ENCODE measurements around the gene SPIRE1.

The SPIRE1 gene

GRCh38 chr18:12452784-12453183 lies 205.1 kb downstream of the SPIRE1 start:
- peaks cover 53% of the 10 kb centered on the region for H3K4me1 ChIP-seq (ENCODE audit: insufficient read depth, low read length)
- no peak overlapping the region for H2AFZ ChIP-seq (ENCODE audit: low read depth, low read length)
- no peak overlapping the region for H3K4me3 ChIP-seq (ENCODE audit: low read length)
- H3K36me3 ChIP-seq (ENCODE audit: insufficient read depth, low read length): peaks cover 48% of the 10 kb centered on the region
- peaks cover 6% of the 10 kb centered on the region for H3K9me3 ChIP-seq (ENCODE audit: low read length)
- no peaks in the 10 kb centered on the region for H3K27me3 ChIP-seq (ENCODE audit: insufficient read depth, low read length)

DNA sequence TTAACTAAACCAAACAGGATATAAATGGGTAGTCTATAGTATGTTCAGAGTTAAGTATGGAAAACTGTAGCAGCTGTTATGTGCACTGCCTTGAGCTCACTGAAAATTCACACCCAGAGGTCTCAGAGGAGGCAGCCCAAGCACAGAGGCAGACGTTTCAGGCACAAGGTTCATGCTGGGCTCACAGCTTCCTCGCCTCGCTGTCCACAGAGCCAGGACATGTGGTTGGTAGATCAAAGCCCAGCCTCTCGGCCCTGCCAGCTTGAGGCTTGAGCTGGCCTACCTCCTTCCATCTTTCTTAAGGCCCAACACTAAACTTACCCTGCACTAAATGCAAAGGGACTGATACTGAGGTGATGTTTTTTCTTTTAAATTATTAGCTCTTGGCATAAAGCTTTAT lies 206.5 kb downstream of the SPIRE1 start:
- no peaks in the 10 kb centered on the region for H3K27me3 ChIP-seq (ENCODE audit: insufficient read depth, low read length)
- no peak overlapping the region for H3K4me3 ChIP-seq (ENCODE audit: low read length)
- peaks cover 41% of the 10 kb centered on the region for H3K4me1 ChIP-seq (ENCODE audit: insufficient read depth, low read length)
- H3K36me3 ChIP-seq (ENCODE audit: insufficient read depth, low read length): peaks cover 54% of the 10 kb centered on the region
- peaks cover 8% of the 10 kb centered on the region for H3K9me3 ChIP-seq (ENCODE audit: low read length)
- no peak overlapping the region for H2AFZ ChIP-seq (ENCODE audit: low read depth, low read length)

GRCh38 chr18:12449051-12449785 lies 208.7 kb downstream of the SPIRE1 start:
- Histone ChIP-seq H3K27me3 (ENCODE audit: insufficient read depth, low read length) (no peaks in the 10 kb centered on the region), H3K4me3 (ENCODE audit: low read length) (no peak overlapping the region), H2AFZ (ENCODE audit: low read depth, low read length) (no peak overlapping the region), H3K4me1 (ENCODE audit: insufficient read depth, low read length) (peaks cover 21% of the 10 kb centered on the region), H3K36me3 (ENCODE audit: insufficient read depth, low read length) (peaks cover 68% of the 10 kb centered on the region), H3K9me3 (ENCODE audit: low read length) (peaks cover 20% of the 10 kb centered on the region)

DNA sequence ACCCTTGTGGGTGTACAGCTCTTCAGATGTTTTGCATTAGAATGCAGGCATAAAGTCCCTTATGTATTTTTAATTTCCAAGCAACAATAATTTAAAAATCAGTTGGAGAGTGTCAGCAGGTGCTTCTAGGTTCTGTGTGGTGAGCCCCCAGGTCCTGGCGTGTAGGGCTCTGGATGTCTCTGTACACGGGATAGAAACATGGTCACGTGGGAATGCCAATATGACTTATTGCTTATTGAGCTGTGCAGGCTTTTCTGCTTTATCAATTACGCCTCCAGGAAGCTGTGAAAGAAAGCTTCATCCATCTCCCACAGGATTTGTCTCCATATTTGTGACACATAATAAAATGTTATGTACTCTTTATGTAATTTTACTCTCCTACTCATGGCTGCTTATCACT lies 212.4 kb downstream of the SPIRE1 start:
- Histone ChIP-seq H3K9me3 (ENCODE audit: low read length) (peaks cover 22% of the 10 kb centered on the region), H3K4me1 (ENCODE audit: insufficient read depth, low read length) (peaks cover 18% of the 10 kb centered on the region), H2AFZ (ENCODE audit: low read depth, low read length) (no peak overlapping the region), H3K36me3 (ENCODE audit: insufficient read depth, low read length) (peaks cover 41% of the 10 kb centered on the region), H3K27me3 (ENCODE audit: insufficient read depth, low read length) (no peaks in the 10 kb centered on the region), H3K4me3 (ENCODE audit: low read length) (no peak overlapping the region)

- Histone ChIP-seq H3K4me3 (ENCODE audit: low read length) (no peak overlapping the region), H3K36me3 (ENCODE audit: insufficient read depth, low read length) (peaks cover 29% of the 10 kb centered on the region), H3K4me1 (ENCODE audit: insufficient read depth, low read length) (peaks cover under 1% of the 10 kb centered on the region), H3K27me3 (ENCODE audit: insufficient read depth, low read length) (no peaks in the 10 kb centered on the region), H2AFZ (ENCODE audit: low read depth, low read length) (no peak overlapping the region), H3K9me3 (ENCODE audit: low read length) (peaks cover 22% of the 10 kb centered on the region)
Observed at GRCh38 chr18:12443551-12443950, 214.4 kb downstream of the SPIRE1 start.

GRCh38 chr18:12442946-12443345 lies 215.0 kb downstream of the SPIRE1 start:
- peaks cover 22% of the 10 kb centered on the region for H3K9me3 ChIP-seq (ENCODE audit: low read length)
- H3K27me3 ChIP-seq (ENCODE audit: insufficient read depth, low read length): no peaks in the 10 kb centered on the region

GRCh38 chr18:12441475-12442034 lies 216.4 kb downstream of the SPIRE1 start:
- no peak overlapping the region for H3K4me3 ChIP-seq (ENCODE audit: low read length)
- no peak overlapping the region for H2AFZ ChIP-seq (ENCODE audit: low read depth, low read length)
- no peaks in the 10 kb centered on the region for H3K27me3 ChIP-seq (ENCODE audit: insufficient read depth, low read length)
- H3K4me1 ChIP-seq (ENCODE audit: insufficient read depth, low read length): no peaks in the 10 kb centered on the region
- H3K9me3 ChIP-seq (ENCODE audit: low read length): peaks cover 20% of the 10 kb centered on the region
- peaks cover 18% of the 10 kb centered on the region for H3K36me3 ChIP-seq (ENCODE audit: insufficient read depth, low read length)

More at GRCh38 chr18:12442946-12443345, 215.0 kb downstream of the SPIRE1 start:
- no peaks in the 10 kb centered on the region for H3K4me1 ChIP-seq (ENCODE audit: insufficient read depth, low read length)
- H2AFZ ChIP-seq (ENCODE audit: low read depth, low read length): no peak overlapping the region
- peaks cover 29% of the 10 kb centered on the region for H3K36me3 ChIP-seq (ENCODE audit: insufficient read depth, low read length)
- H3K4me3 ChIP-seq (ENCODE audit: low read length): no peak overlapping the region

DNA sequence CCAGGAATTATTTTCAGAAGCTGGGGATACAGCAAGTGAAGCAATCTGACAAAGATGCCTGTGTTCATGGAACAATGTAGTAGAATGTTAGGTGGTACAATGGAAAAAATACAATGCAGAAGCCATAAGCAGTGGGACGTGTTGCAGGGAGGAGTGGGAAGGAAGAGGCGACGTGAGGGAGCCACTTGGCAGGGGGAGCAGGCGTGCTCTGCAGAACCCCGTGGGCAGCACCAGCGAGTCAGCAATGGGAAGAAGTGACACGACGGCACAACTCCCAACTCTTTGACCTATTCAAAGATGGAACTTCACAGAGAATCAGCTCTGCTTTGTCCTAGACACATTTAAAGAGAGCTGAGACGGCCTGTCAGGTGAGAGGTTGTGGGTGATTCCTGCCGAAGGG lies 219.7 kb downstream of the SPIRE1 start:
- Histone ChIP-seq H3K4me3 (ENCODE audit: low read length) (no peak overlapping the region), H3K9me3 (ENCODE audit: low read length) (peaks cover 1% of the 10 kb centered on the region), H2AFZ (ENCODE audit: low read depth, low read length) (no peak overlapping the region), H3K27me3 (ENCODE audit: insufficient read depth, low read length) (no peaks in the 10 kb centered on the region), H3K36me3 (ENCODE audit: insufficient read depth, low read length) (no peaks in the 10 kb centered on the region), H3K4me1 (ENCODE audit: insufficient read depth, low read length) (no peaks in the 10 kb centered on the region)

- Histone ChIP-seq H3K4me3 (ENCODE audit: low read length) (no peak overlapping the region), H3K27me3 (ENCODE audit: insufficient read depth, low read length) (no peaks in the 10 kb centered on the region), H2AFZ (ENCODE audit: low read depth, low read length) (no peak overlapping the region), H3K36me3 (ENCODE audit: insufficient read depth, low read length) (peaks cover 9% of the 10 kb centered on the region), H3K4me1 (ENCODE audit: insufficient read depth, low read length) (no peaks in the 10 kb centered on the region), H3K9me3 (ENCODE audit: low read length) (no peaks in the 10 kb centered on the region)
Observed at GRCh38 chr18:12435867-12436266, 222.0 kb downstream of the SPIRE1 start.

GRCh38 chr18:12434541-12434929 lies 223.4 kb downstream of the SPIRE1 start:
- H3K27me3 ChIP-seq (ENCODE audit: insufficient read depth, low read length): no peaks in the 10 kb centered on the region
- no peak overlapping the region for H2AFZ ChIP-seq (ENCODE audit: low read depth, low read length)
- peaks cover 9% of the 10 kb centered on the region for H3K36me3 ChIP-seq (ENCODE audit: insufficient read depth, low read length)
- H3K9me3 ChIP-seq (ENCODE audit: low read length): no peaks in the 10 kb centered on the region
- H3K4me1 ChIP-seq (ENCODE audit: insufficient read depth, low read length): no peaks in the 10 kb centered on the region
- H3K4me3 ChIP-seq (ENCODE audit: low read length): no peak overlapping the region

DNA sequence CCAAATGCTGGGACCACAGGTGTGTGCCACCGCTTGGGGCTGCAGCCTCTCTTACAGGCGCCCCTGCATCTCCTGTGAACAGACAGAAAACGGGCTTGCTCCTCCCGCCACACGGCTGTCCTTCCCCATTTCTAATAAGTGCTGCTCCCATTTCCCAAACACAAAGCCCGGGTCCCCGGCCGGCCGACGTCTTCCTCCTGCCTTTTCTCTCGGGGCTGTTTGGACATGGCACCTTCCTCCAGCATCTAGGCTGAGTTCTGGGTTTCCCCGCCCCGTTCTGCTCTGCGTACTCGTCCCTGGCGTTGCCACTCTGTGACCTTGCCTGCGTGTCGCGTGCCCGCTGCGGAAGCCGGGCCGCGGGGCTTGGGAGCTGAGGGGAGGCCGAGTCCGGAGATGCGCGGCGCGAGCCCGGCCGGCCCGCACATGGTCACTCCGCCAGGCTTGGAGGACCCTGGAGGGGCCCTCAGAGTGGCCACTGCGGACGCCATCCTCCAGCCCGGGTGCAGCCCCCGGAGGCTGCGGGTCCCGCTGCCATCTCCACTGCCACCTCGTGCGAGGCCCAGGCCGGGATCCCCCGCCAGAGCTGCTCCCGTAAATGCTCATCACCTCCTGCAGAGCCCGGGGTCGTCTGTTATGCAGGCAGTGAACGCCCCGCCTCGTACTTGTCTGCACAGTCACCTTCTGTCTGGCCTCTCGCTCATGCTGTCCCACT lies 223.9 kb downstream of the SPIRE1 start:
- peaks cover 9% of the 10 kb centered on the region for H3K36me3 ChIP-seq (ENCODE audit: insufficient read depth, low read length)
- no peak overlapping the region for H2AFZ ChIP-seq (ENCODE audit: low read depth, low read length)
- H3K4me1 ChIP-seq (ENCODE audit: insufficient read depth, low read length): no peaks in the 10 kb centered on the region

DNA sequence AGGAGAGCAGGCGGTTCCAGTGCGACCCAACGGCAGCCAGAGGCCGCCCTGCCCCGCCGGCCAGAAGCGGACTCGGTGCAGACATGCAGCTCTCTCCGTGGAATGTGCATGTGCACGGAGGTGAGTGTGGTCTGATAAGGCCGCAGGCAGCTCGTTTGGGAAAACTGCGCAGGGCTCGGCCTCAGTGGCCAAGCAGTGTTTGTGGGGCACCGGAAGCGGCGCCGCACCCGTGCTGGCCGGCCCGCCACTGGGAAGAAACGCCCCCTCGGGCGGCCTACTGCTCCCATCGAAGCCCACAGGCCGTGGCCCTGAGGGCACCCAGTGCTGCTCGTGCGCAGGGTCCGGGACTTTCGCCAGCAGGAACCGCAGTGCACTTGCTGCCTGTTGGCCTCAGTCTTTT lies 225.0 kb downstream of the SPIRE1 start:
- peaks cover 12% of the 10 kb centered on the region for H3K36me3 ChIP-seq (ENCODE audit: insufficient read depth, low read length)
- no peaks in the 10 kb centered on the region for H3K4me1 ChIP-seq (ENCODE audit: insufficient read depth, low read length)
- H2AFZ ChIP-seq (ENCODE audit: low read depth, low read length): no peak overlapping the region
- no peaks in the 10 kb centered on the region for H3K27me3 ChIP-seq (ENCODE audit: insufficient read depth, low read length)
- H3K4me3 ChIP-seq (ENCODE audit: low read length): no peak overlapping the region
- no peaks in the 10 kb centered on the region for H3K9me3 ChIP-seq (ENCODE audit: low read length)

More for the DNA sequence above, 223.9 kb downstream of the SPIRE1 start:
- Histone ChIP-seq H3K9me3 (ENCODE audit: low read length) (no peaks in the 10 kb centered on the region), H3K4me3 (ENCODE audit: low read length) (no peak overlapping the region), H3K27me3 (ENCODE audit: insufficient read depth, low read length) (no peaks in the 10 kb centered on the region)

DNA sequence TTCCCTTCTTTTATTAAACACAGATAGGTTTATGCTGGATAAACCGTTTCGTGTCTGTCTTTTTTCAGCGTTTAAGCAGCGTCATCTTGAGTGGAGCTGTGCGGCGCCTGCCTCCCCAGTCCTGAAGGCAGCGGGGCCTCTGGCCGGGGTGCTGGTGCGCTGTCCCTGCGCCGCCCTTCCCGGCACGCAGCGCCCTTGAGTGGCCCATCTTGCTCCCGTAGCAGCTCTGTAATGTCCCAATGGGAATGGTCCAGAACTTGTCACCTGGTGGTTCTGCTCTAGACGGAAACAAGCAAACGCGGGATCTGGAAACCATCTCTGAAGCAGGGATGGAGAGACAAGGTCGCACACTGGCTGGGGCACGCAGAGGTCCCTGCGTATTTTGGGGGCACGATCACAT lies 225.7 kb downstream of the SPIRE1 start:
- H3K9me3 ChIP-seq (ENCODE audit: low read length): no peaks in the 10 kb centered on the region
- H3K4me1 ChIP-seq (ENCODE audit: insufficient read depth, low read length): no peaks in the 10 kb centered on the region
- H3K36me3 ChIP-seq (ENCODE audit: insufficient read depth, low read length): peaks cover 14% of the 10 kb centered on the region
- no peak overlapping the region for H3K4me3 ChIP-seq (ENCODE audit: low read length)
- no peaks in the 10 kb centered on the region for H3K27me3 ChIP-seq (ENCODE audit: insufficient read depth, low read length)
- H2AFZ ChIP-seq (ENCODE audit: low read depth, low read length): no peak overlapping the region
